Activated T-helper 2 cell treated with anti-CD3 and anti-CD28 coated beads, Interferon-gamma antibody, Interleukin-2, Interleukin-4, amounts not matched to agents 10 μg/mL and 5 μg/mL and 100 μg/mL, durations not matched to agents 14 hours and 24 hours and 36 hours (primary cell): ENCODE results near the gene TGM2. TPM values are rescaled to one million over a fixed set of nuclear protein-coding genes. Genes with fewer than 3 reads are reported as not detected.

Experiments
- DNase-seq: peaks from one replicate; pipeline ENCODE4 v3.0.0; 2021; ENCODE audit warnings: low spot score
- H3K27ac Mint-ChIP-seq: one replicate; pipeline ENCODE4 v1.8.0; 2021; ENCODE audit warnings: mixed read lengths
- H3K27me3 Mint-ChIP-seq: one replicate; pipeline ENCODE4 v1.8.0; 2021; ENCODE audit warnings: low read depth, mixed read lengths
- H3K36me3 Mint-ChIP-seq: one replicate; pipeline ENCODE4 v1.8.0; 2021; ENCODE audit warnings: low read depth, mixed read lengths
- H3K4me1 Mint-ChIP-seq: one replicate; pipeline ENCODE4 v1.8.0; 2021; ENCODE audit warnings: low read depth, mixed read lengths
- H3K4me3 Mint-ChIP-seq: one replicate; pipeline ENCODE4 v1.8.0; 2021; ENCODE audit warnings: low read depth, mild to moderate bottlenecking, moderate library complexity, mixed read lengths
- H3K9me3 Mint-ChIP-seq: one replicate; pipeline ENCODE4 v1.8.0; 2021; ENCODE audit warnings: mixed read lengths
- intact Hi-C: fragments of 100-400 bp; cut with micrococcal nuclease; formaldehyde crosslinking; loops from one replicate; pipeline ENCODE4 v1.15.1; 2023
- total RNA-seq: library from RNA; stranded (reverse); gene quantifications from 2 replicates; pipeline ENCODE4 v1.2.3, GENCODE V29; 2022

The TGM2 gene
- total RNA-seq, 1 donor from 2014 or later, result not detected

DNA sequence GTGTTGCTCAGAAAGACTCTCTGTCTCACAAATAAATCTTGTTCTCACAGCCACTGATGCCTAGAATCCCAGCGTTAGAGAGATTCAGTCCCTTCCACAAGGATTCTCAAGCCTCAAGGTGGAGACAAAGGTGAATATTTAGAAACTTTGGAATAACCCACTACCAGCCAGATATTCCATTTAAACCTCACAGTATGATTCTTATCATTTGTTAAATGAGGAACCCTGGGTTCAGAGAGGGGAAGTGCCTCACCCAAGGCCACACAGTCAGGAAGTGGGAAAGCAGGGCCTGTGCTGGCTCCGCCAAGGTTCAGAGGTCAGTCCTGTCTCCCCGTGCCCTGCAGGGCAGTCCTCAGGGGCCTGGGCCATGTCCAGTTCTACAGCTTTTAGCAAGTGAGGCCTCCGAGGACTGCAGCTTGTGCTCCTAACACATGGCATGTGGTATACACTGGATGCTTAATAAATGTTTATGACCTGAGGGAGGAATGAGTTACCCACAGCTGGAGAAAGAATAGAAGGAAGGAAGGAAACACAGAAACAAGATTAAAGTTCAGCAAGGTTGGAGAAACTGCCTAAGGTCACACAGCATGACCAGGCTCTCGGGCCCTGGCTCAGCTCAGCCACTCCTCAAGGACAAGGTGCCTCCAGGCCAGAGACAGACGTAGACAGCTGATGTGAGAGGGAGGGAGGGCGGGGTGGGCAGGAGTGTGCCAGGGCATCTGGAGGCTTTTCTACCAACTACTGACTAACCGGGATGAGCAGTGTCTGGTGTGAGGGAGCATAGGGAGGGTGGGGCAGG, 3.9 kb upstream of the TGM2 start:
- intact Hi-C loops, result no loop called here
- Mint-ChIP-seq H3K4me3 (no peak overlapping the region), H3K27me3 (peaks cover 17% of the 10 kb centered on the region), H3K9me3 (no peaks in the 10 kb centered on the region), H3K4me1 (peaks cover 11% of the 10 kb centered on the region), H3K27ac (no peak overlapping the region), H3K36me3 (no peaks in the 10 kb centered on the region)
- no peak for DNase-seq

DNA sequence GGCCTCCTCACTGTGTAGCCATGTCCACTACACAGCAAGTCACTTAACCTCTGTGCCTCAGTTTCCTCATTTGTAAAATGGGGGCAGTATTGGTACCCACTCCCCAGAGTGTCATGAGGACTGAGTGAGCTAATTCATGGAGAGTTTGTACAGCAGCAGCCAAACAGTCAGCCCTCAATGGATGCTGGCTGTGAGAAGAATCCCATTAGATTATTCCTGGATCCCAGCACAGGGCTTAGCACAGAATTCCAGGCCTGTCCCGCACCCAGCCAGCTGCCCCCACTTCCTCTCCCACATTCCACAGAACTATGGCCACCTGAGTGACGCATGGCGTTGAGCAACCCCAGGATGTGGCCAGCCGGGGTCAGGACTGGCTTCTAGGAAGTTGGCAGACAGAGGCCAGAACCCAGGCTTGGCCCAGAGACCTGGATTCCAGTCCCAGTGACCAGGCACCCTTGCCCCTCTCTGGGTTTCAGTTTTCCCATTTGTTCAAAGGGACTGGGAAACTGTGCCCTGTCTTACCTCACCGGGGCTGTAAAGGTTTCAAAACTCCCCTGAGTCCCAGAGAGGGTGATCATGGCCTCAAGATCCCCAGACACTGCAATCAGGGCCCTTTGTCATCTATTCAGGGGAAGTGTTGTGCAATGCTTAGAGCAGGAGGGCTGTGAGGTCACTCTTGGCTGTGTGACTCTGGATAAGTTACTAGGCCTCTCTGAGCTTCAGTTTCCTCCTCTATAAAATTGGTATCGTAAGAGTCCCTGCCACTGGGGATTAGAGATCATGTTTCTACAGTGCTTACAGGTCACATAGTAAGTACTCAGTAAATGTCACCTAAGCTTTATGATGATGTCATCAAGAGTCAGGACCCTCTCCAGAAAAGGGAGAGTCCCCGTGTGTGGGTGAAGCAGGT, 3.0 kb upstream of the TGM2 start:
- Mint-ChIP-seq H3K9me3 (no peaks in the 10 kb centered on the region), H3K36me3 (no peaks in the 10 kb centered on the region), H3K27ac (no peak overlapping the region), H3K27me3 (peaks cover 17% of the 10 kb centered on the region), H3K4me1 (peaks cover 11% of the 10 kb centered on the region), H3K4me3 (no peak overlapping the region)
- no peak for DNase-seq
- intact Hi-C loops, result no loop called here

- intact Hi-C loops, result no loop called here
- DNase-seq, result no peak
- no peak overlapping the region for H3K4me3 Mint-ChIP-seq
- peaks cover 11% of the 10 kb centered on the region for H3K4me1 Mint-ChIP-seq
- no peaks in the 10 kb centered on the region for H3K36me3 Mint-ChIP-seq
- peaks cover 21% of the 10 kb centered on the region for H3K27me3 Mint-ChIP-seq
- no peak overlapping the region for H3K27ac Mint-ChIP-seq
- no peaks in the 10 kb centered on the region for H3K9me3 Mint-ChIP-seq
Observed at GRCh38 chr20:38167328-38167850, 2.3 kb upstream of the TGM2 start.

GRCh38 chr20:38166703-38167233, 1.7 kb upstream of the TGM2 start:
- H3K27ac Mint-ChIP-seq, result no peak overlapping the region
- intact Hi-C loops, result no loop called here
- H3K36me3 Mint-ChIP-seq, result no peaks in the 10 kb centered on the region
- H3K4me3 Mint-ChIP-seq, result no peak overlapping the region
- DNase-seq, result no peak
- H3K27me3 Mint-ChIP-seq, result peaks cover 22% of the 10 kb centered on the region
- no peaks in the 10 kb centered on the region for H3K9me3 Mint-ChIP-seq
- peaks cover 11% of the 10 kb centered on the region for H3K4me1 Mint-ChIP-seq

- DNase-seq, result no peak
- H3K36me3 Mint-ChIP-seq, result no peaks in the 10 kb centered on the region
- H3K4me1 Mint-ChIP-seq, result peaks cover 11% of the 10 kb centered on the region
- H3K27me3 Mint-ChIP-seq, result peaks cover 22% of the 10 kb centered on the region
- H3K27ac Mint-ChIP-seq, result no peak overlapping the region
- intact Hi-C loops, result loop anchor here (1.0 kb wide), 4 partner anchors 32 to 109 kb away; no protein-coding TSS in a partner anchor
- no peak overlapping the region for H3K4me3 Mint-ChIP-seq
- no peaks in the 10 kb centered on the region for H3K9me3 Mint-ChIP-seq
Observed at GRCh38 chr20:38165966-38166702, 1.1 kb upstream of the TGM2 start.

DNA sequence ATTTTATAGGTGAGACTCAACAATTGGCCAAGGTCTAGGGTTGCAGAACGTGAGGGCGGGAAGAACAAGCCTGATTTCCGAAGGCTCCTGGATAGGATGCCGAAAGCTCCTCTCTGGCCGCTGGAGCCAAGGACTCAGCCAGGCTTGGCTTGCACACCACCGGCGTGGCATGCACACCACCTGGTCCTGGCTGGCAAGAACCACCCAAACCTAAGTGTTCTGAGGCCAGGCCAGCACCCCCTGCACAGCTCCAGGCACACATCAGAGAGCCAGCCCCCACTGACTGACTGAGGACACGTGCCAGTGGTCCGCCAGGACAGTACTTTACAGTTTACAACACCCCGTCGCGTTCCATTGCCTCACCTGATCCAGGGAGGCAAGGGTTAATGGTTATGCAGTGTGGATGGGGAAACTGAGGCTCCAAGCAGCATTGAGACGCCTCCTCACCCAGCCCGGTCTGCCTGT, 414 bp downstream of the TGM2 start:
- peaks cover 18% of the 10 kb centered on the region for H3K27me3 Mint-ChIP-seq
- peaks cover 11% of the 10 kb centered on the region for H3K4me1 Mint-ChIP-seq
- no peak for DNase-seq
- H3K27ac Mint-ChIP-seq, result no peak overlapping the region
- no peak overlapping the region for H3K4me3 Mint-ChIP-seq
- no peaks in the 10 kb centered on the region for H3K9me3 Mint-ChIP-seq
- H3K36me3 Mint-ChIP-seq, result no peaks in the 10 kb centered on the region
- intact Hi-C loops, result loop anchor here (1.0 kb wide), 4 partner anchors 30 to 107 kb away; no protein-coding TSS in a partner anchor

DNA sequence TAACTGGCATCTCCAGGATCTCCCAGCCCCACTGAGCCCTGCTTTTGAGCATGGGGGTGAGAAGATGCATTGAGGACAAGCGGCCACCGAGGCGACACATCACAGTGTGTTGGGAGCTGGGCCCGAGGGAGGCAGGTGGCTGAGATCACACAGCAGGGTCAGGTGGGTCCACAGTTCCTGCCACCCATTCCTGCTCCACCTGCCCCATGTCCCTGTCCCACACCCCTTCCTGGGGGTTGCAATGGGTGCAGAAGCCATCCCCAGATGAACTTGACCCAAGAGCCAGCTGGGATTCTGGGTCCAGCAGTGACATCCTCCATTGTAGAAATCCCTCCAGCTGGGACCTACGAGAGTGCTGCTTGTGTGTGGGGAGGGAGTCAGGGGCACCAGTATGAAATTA, 1.0 kb downstream of the TGM2 start:
- no peak overlapping the region for H3K4me3 Mint-ChIP-seq

DNA sequence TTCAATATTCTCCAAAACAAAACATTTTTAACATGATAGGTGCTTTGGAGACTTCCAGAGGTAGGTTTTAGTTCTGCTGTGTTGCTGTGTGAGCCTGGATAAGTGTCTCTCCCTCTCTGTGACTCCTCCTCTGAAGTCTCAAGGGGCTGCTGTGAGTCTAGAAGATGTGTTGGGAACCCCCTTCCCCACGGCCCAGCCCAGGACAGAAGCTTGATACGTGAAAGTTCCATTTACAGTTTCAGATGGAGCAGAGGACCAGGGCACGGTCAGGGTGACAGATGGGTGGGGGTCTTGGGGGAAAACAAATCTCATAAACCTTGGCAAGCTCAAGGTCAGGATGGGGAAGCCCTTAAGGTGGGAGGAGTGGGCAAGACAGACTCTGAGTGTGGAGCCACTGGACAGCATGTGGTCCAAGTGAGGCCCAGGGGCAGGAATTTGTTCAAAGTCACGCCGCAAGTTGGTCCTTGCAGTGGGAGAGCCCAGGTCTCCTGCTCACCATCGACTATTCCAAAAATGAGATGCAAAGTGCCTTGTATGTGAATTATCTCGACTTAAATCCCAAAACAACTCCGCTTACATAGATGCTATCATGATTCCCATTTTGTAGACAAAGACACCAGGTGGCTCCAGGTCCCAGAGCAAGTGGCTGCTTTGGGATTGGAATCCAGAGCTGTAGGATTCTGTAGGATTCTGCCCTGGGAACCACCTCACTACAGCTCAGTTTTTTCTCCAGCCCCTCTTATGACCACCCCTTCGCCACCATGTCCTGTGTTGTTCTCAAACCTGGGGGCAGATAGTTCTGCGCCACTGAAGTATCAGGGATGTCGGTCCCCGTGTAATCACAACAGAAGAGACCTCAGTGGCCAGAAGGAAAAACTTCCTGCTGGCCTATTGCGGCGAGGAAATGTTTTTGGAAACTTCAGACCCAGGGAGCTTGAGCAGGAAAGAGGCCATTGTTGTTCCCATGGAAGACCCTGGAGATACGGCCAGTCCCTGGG, 1.9 kb downstream of the TGM2 start:
- no peak overlapping the region for H3K4me3 Mint-ChIP-seq
- intact Hi-C loops, result no loop called here
- H3K9me3 Mint-ChIP-seq, result no peaks in the 10 kb centered on the region
- H3K4me1 Mint-ChIP-seq, result peaks cover 5% of the 10 kb centered on the region
- H3K27me3 Mint-ChIP-seq, result peaks cover 18% of the 10 kb centered on the region
- no peak for DNase-seq
- H3K36me3 Mint-ChIP-seq, result no peaks in the 10 kb centered on the region
- H3K27ac Mint-ChIP-seq, result no peak overlapping the region

More for the DNA sequence above, 1.0 kb downstream of the TGM2 start:
- no peak for DNase-seq
- H3K27me3 Mint-ChIP-seq, result peaks cover 18% of the 10 kb centered on the region
- H3K4me1 Mint-ChIP-seq, result peaks cover 11% of the 10 kb centered on the region
- no peaks in the 10 kb centered on the region for H3K9me3 Mint-ChIP-seq
- intact Hi-C loops, result no loop called here
- H3K36me3 Mint-ChIP-seq, result no peaks in the 10 kb centered on the region
- H3K27ac Mint-ChIP-seq, result no peak overlapping the region

- intact Hi-C loops, result no loop called here
- no peaks in the 10 kb centered on the region for H3K36me3 Mint-ChIP-seq
- no peaks in the 10 kb centered on the region for H3K9me3 Mint-ChIP-seq
- peaks cover 5% of the 10 kb centered on the region for H3K4me1 Mint-ChIP-seq
- H3K27ac Mint-ChIP-seq, result no peak overlapping the region
- peaks cover 18% of the 10 kb centered on the region for H3K27me3 Mint-ChIP-seq
- DNase-seq, result no peak
- H3K4me3 Mint-ChIP-seq, result no peak overlapping the region
Observed at GRCh38 chr20:38162149-38162548, 2.9 kb downstream of the TGM2 start.

GRCh38 chr20:38161412-38161774, 3.7 kb downstream of the TGM2 start:
- intact Hi-C loops, result no loop called here
- H3K4me1 Mint-ChIP-seq, result peaks cover 5% of the 10 kb centered on the region

DNA sequence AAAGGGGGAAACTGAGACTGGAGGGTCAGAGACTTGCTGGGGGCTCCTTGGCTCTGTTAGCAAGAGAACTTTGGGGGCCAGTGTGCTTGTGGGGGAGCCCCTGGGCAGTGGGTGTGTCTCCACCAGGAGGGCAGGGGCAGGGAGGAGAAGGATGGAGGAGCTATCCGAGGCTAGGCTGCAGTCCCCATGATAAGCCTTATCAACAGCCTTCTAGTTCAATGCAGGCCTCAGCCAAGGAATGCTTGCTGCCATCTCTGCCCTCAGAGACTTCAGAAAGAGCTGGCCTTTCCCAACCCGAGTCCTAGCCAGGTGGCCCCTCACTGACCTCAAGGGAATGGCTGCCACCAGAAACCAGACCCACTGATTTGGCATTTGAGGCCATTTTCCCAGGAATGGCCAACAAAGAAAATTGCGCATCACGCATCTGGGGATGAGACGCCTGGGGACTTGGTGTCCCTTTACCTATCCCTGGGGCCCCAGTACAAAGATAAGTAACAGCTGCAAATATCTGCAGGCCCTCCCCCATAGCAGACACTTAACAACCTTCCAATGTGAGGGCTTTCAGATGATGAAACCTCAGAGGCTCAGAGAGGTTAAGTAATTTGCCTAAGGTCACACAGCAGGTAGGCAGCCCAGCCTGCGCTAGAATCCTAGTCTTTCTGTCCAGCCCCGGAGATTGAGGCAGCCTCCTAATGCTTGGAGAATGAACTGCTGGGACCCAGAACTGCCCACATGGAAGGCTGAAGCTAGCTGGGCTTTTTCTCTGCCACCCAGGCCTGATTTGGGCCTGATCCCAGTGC, 4.9 kb downstream of the TGM2 start:
- Mint-ChIP-seq H3K4me3 (no peak overlapping the region), H3K4me1 (no peaks in the 10 kb centered on the region), H3K36me3 (no peaks in the 10 kb centered on the region), H3K27me3 (peaks cover 9% of the 10 kb centered on the region), H3K27ac (no peak overlapping the region), H3K9me3 (no peaks in the 10 kb centered on the region)
- DNase-seq, result no peak
- intact Hi-C loops, result no loop called here

More at GRCh38 chr20:38161412-38161774, 3.7 kb downstream of the TGM2 start:
- H3K27ac Mint-ChIP-seq, result no peak overlapping the region
- no peaks in the 10 kb centered on the region for H3K36me3 Mint-ChIP-seq
- H3K9me3 Mint-ChIP-seq, result no peaks in the 10 kb centered on the region
- no peak for DNase-seq
- H3K27me3 Mint-ChIP-seq, result peaks cover 18% of the 10 kb centered on the region
- H3K4me3 Mint-ChIP-seq, result no peak overlapping the region
